ENCODE results near the gene PAK6. TPM values are rescaled to one million over a fixed set of nuclear protein-coding genes. Genes with fewer than 3 reads are reported as not detected.

Gene PAK6
- total and polyA plus RNA-seq, 9 of the 15 experiments (the other 6 are each of a cell fraction or from before 2014, with no cell fraction given), result 0.03 to 0.74 (median 0.16) TPM; not detected in 2

- TF ChIP-seq ZNF318 (IDR thresholded peaks at IDR 0.05; ENCODE audit: borderline replicate concordance in 1 of 2, low read depth in 1 of 2), result no peak
- no peak for TF ChIP-seq ZNF347 (CRISPR knock-in tag; IDR thresholded peaks at IDR 0.05; ENCODE audit: low read depth)
- TF ChIP-seq TSHZ1 (CRISPR knock-in tag; IDR thresholded peaks at IDR 0.05), result no peak
- TF ChIP-seq FOS (IDR thresholded peaks at IDR 0.05; ENCODE audit: extremely low read depth, insufficient read length), result no peak
- TF ChIP-seq PREB (CRISPR knock-in tag; IDR thresholded peaks at IDR 0.05), result no peak
- TF ChIP-seq MTF1 (CRISPR knock-in tag; IDR thresholded peaks at IDR 0.05; ENCODE audit: borderline replicate concordance), result no peak
- TF ChIP-seq ZNF277 (CRISPR knock-in tag; IDR thresholded peaks at IDR 0.05; ENCODE audit: borderline replicate concordance), result no peak
- no peak for TF ChIP-seq ATF3 (IDR thresholded peaks at IDR 0.05)
- no peak for TF ChIP-seq ATF3 (CRISPR knock-in tag; conservative IDR thresholded peaks at IDR 0.05)
- TF ChIP-seq ZNF511 (CRISPR knock-in tag; IDR thresholded peaks at IDR 0.05), result no peak
These were observed 12.1 kb upstream of the PAK6 start (continued) for GRCh38 chr15:40226736-40227135.

All from K562 (cell line).